Right atrium auricular region (tissue), 2 donors: Measurements from ENCODE around the gene ZNF586. TPM values are rescaled to one million over a fixed set of nuclear protein-coding genes. Genes with fewer than 3 reads are reported as not detected.

Experiments
- DNase-seq: peaks from one replicate; pipeline ENCODE4 v3.0.0-alpha.2; 2019; ENCODE audit warnings: low spot score
- H3K27ac ChIP-seq, 2 donors: fragments of 200-600 bp; sonication (generic); 1 replicate in 1 of 2; 2 replicates in 1 of 2; pipeline ENCODE4 v1.5.1; 2016 to 2019
- H3K27me3 ChIP-seq, 2 donors: fragments of 200-600 bp; sonication (generic); one replicate each; pipeline versions ENCODE4 v1.5.1 to v1.6.0; 2017 to 2019
- H3K36me3 ChIP-seq: fragments of 200-600 bp; sonication (generic); one replicate; pipeline ENCODE4 v1.5.1; 2016
- H3K4me1 ChIP-seq, 2 donors: fragments of 200-600 bp; sonication (generic); one replicate each; pipeline versions ENCODE4 v1.5.1 to v1.6.0; 2017 to 2019
- H3K4me3 ChIP-seq, 2 donors: fragments of 200-600 bp; sonication (generic); 1 replicate in 1 of 2; 2 replicates in 1 of 2; pipeline ENCODE4 v1.5.1; 2017 to 2019; ENCODE audit warnings: mild to moderate bottlenecking in 1 of 2, moderate library complexity in 1 of 2
- H3K9me3 ChIP-seq, 2 donors: fragments of 200-600 bp; sonication (generic); one replicate each; pipeline ENCODE4 v1.5.1; 2019
- CTCF ChIP-seq, 2 donors: fragments of 200-600 bp; sonication (generic); IDR thresholded peaks; one replicate each; pipeline ENCODE4 v1.5.1; 2019; ENCODE audit warnings: antibody characterized with exemption in 2 of 2
- total RNA-seq, 2 donors: library from RNA; depleted of rRNA; stranded (reverse); fragments of >200 nt; gene quantifications; one replicate each; pipeline ENCODE4 v1.1.0, GENCODE V29; 2016

ZNF586 gene
- total RNA-seq, 2 donors from 2014 or later: 5.7 to 11.9 TPM

GRCh38 chr19:57757941-57758340 lies 11.5 kb upstream of the ZNF586 start:
- H3K4me3 ChIP-seq: no peak overlapping the region
- peaks cover 87% of the 10 kb centered on the region for H3K36me3 ChIP-seq
- H3K27me3 ChIP-seq: no peaks in the 10 kb centered on the region
- H3K9me3 ChIP-seq: peaks cover 0 to 43% of the 10 kb centered on the region in 2 donors
- no peaks in the 10 kb centered on the region for H3K4me1 ChIP-seq
- no peak for DNase-seq
- TF ChIP-seq CTCF (IDR thresholded peaks at IDR 0.05): no peak
- H3K27ac ChIP-seq: no peak overlapping the region

DNA sequence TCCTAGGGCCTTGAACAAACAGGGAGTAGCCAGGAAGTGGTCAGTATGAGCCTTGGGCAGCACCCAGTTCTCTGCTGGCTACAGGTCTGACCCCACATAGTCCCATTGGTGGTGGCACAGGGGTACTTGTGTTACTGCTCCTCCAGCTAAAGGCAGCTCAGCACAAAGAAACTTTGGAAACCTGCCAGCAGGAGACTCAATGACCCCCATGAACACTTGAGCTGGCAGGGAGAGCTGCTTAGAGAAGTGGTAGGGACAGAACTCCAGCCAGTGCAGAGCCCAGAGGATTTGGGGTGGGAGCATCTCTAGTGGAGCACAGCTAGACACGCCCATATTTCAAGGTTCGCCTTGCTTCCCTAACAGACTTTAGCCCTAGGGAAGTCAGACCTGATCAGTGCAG lies 10.4 kb upstream of the ZNF586 start:
- no peak for DNase-seq
- no peaks in the 10 kb centered on the region for H3K4me1 ChIP-seq
- H3K4me3 ChIP-seq: no peak overlapping the region
- H3K27me3 ChIP-seq: no peaks in the 10 kb centered on the region
- H3K27ac ChIP-seq: no peak overlapping the region
- TF ChIP-seq CTCF (IDR thresholded peaks at IDR 0.05): no peak
- peaks cover 80% of the 10 kb centered on the region for H3K36me3 ChIP-seq
- peaks cover 0 to 31% of the 10 kb centered on the region in 2 donors for H3K9me3 ChIP-seq

DNA sequence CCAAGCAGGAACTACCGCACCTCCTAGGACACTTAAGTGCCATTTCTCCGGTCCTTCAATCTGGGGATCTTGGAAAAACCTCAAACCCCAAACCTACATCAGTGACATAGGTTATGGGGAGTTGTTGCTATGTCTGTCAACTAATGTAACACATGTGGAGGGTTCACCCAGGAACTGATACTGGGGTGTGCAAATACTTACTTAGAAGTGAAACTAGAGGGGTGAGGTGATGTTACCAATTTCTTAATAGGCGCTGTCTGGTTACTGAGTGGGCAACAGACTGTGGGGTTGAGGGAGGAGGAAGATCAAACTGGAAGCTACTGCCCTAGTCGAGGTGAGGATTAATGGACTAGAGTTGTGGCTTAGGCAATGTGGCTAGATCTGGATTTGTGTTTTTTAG lies 1.9 kb downstream of the ZNF586 start:
- H3K27me3 ChIP-seq: no peaks in the 10 kb centered on the region
- H3K4me1 ChIP-seq: peaks cover 3 to 21% of the 10 kb centered on the region in 2 donors
- H3K9me3 ChIP-seq: peaks cover 0 to 21% of the 10 kb centered on the region in 2 donors
- no peak overlapping the region for H3K4me3 ChIP-seq
- no peak for DNase-seq
- TF ChIP-seq CTCF (IDR thresholded peaks at IDR 0.05): no peak
- H3K36me3 ChIP-seq: peaks cover 28% of the 10 kb centered on the region
- no peak overlapping the region for H3K27ac ChIP-seq

GRCh38 chr19:57773488-57773887 lies 4.0 kb downstream of the ZNF586 start:
- Histone ChIP-seq H3K4me1 (peaks cover 3 to 21% of the 10 kb centered on the region in 2 donors), H3K9me3 (peaks cover 0 to 37% of the 10 kb centered on the region in 2 donors), H3K27me3 (no peaks in the 10 kb centered on the region), H3K36me3 (peaks cover 48% of the 10 kb centered on the region), H3K4me3 (no peak overlapping the region), H3K27ac (no peak overlapping the region)
- DNase-seq: no peak
- no peak for TF ChIP-seq CTCF (IDR thresholded peaks at IDR 0.05)

DNA sequence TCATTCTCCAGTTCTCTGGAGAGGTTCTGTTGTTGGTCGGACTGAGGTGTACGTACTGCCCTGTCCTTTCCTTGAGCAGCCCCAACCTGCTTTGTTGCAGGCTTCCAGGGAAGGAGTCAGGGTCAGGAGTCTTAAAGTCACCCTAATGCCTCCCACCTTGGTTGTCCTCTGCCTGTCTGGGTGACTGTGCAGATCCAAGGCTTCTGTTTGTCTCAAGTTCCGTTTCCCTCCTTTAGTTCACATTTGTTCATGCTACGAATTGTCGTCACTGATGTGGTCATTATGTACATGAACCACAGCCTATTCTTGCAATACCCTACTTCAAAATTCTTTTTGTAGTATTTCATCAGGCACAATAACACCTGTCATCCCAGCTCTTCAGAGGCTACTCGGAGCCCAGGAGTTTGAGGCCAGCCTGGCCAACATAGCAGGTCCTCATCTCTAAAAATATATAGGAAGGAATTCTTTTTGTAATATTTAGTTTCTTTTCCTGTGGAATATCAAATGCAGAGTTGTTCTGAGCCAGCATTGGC lies 7.4 kb downstream of the ZNF586 start:
- Histone ChIP-seq H3K4me3 (no peak overlapping the region), H3K36me3 (peaks cover 76% of the 10 kb centered on the region), H3K9me3 (peaks cover 15 to 69% of the 10 kb centered on the region in 2 donors), H3K27me3 (no peaks in the 10 kb centered on the region), H3K4me1 (peaks cover 0 to 3% of the 10 kb centered on the region in 2 donors), H3K27ac (no peak overlapping the region)
- no peak for TF ChIP-seq CTCF (IDR thresholded peaks at IDR 0.05)
- no peak for DNase-seq

DNA sequence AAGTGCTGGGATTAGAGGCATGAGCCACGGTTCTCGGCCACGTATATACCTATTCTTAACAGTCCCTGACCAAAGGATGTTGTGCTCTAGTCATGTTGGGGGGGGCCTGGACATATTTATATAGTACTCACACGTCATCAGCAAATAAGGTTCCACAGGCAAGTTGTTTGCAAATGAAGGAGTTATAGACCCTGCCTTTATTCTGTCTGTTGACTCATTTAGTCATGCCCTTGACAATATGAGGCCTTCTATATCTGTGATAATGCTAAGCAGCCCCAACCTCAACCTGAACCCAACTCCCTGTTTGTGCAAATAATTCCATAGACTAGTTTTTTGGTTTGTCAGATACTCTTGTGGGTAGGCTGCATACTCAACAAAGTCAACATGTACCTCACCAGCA lies 8.9 kb downstream of the ZNF586 start:
- DNase-seq: no peak
- no peak overlapping the region for H3K27ac ChIP-seq
- no peaks in the 10 kb centered on the region for H3K27me3 ChIP-seq
- peaks cover 69% of the 10 kb centered on the region for H3K36me3 ChIP-seq
- H3K4me3 ChIP-seq: no peak overlapping the region
- H3K9me3 ChIP-seq: peaks cover 15 to 74% of the 10 kb centered on the region in 2 donors
- TF ChIP-seq CTCF (IDR thresholded peaks at IDR 0.05): no peak
- H3K4me1 ChIP-seq: no peaks in the 10 kb centered on the region
